Measurements from ENCODE around the gene CDK14. TPM values are rescaled to one million over a fixed set of nuclear protein-coding genes. Genes with fewer than 3 reads are reported as not detected.

Gene CDK14
- polyA plus RNA-seq, 1 donor from 2014 or later, result 25.1 TPM

DNA sequence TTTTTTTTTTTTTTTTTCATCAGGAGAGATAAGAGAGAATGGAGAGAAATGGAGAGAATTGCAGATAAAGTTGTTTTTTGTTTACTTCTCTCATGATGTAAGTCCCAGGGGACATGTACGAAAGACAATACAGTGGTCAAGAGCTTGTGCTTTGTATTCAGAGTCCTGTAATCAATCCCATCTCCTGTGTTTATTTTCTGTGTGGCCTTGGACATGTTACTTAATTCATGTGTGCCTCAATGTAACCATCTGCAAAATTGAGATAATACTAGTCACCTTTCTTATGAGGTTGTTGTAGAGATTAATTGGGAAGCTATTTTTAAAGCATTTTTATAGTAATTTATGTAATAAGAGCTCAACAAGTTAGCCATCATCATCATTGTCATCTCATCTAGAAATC lies 117.5 kb downstream of the CDK14 start:
- Histone ChIP-seq H3K27ac (ENCODE audit: low read length) (no peak overlapping the region), H3K27me3 (ENCODE audit: insufficient read depth, low read depth, low read length) (no peaks in the 10 kb centered on the region), H3K4me2 (ENCODE audit: low read length) (no peak overlapping the region), H3K9me2 (ENCODE audit: insufficient read depth, low read length) (no peaks in the 10 kb centered on the region), H3K36me3 (ENCODE audit: insufficient read depth, low read length) (no peaks in the 10 kb centered on the region), H3F3A (ENCODE audit: insufficient read depth, low read length, poor library complexity, severe bottlenecking) (no peaks in the 10 kb centered on the region), H3K9me3 (ENCODE audit: low read length) (no peaks in the 10 kb centered on the region), H4K20me1 (ENCODE audit: insufficient read depth) (no peaks in the 10 kb centered on the region), H3K4me3 (ENCODE audit: low read length) (no peak overlapping the region), H3K79me2 (replicated peaks; ENCODE audit: insufficient read depth, low read length) (no peaks in the 10 kb centered on the region), H3K9ac (ENCODE audit: low read length) (no peak overlapping the region), H2AFZ (ENCODE audit: low read depth, low read length) (no peak overlapping the region)
- TF ChIP-seq TAF1 (IDR thresholded peaks at IDR 0.05; ENCODE audit: low read depth) (no peak), SMC3 (conservative IDR thresholded peaks at IDR 0.05; ENCODE audit: poor library complexity) (no peak), MXI1 (conservative IDR thresholded peaks at IDR 0.05; ENCODE audit: poor library complexity, severe bottlenecking) (no peak), RAD21 (conservative IDR thresholded peaks at IDR 0.05) (no peak), EP300 (conservative IDR thresholded peaks at IDR 0.05; ENCODE audit: poor library complexity, severe bottlenecking) (no peak), EZH2 (IDR thresholded peaks at IDR 0.05; ENCODE audit: borderline replicate concordance, insufficient read depth, low read length, poor library complexity, severe bottlenecking) (no peak), POLR2AphosphoS5 (IDR thresholded peaks at IDR 0.05) (no peak)
- TF ChIP-seq, protein P1, sequence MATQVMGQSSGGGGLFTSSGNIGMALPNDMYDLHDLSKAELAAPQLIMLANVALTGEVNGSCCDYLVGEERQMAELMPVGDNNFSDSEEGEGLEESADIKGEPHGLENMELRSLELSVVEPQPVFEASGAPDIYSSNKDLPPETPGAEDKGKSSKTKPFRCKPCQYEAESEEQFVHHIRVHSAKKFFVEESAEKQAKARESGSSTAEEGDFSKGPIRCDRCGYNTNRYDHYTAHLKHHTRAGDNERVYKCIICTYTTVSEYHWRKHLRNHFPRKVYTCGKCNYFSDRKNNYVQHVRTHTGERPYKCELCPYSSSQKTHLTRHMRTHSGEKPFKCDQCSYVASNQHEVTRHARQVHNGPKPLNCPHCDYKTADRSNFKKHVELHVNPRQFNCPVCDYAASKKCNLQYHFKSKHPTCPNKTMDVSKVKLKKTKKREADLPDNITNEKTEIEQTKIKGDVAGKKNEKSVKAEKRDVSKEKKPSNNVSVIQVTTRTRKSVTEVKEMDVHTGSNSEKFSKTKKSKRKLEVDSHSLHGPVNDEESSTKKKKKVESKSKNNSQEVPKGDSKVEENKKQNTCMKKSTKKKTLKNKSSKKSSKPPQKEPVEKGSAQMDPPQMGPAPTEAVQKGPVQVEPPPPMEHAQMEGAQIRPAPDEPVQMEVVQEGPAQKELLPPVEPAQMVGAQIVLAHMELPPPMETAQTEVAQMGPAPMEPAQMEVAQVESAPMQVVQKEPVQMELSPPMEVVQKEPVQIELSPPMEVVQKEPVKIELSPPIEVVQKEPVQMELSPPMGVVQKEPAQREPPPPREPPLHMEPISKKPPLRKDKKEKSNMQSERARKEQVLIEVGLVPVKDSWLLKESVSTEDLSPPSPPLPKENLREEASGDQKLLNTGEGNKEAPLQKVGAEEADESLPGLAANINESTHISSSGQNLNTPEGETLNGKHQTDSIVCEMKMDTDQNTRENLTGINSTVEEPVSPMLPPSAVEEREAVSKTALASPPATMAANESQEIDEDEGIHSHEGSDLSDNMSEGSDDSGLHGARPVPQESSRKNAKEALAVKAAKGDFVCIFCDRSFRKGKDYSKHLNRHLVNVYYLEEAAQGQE (IDR thresholded peaks at IDR 0.05; ENCODE audit: borderline replicate concordance), result no peak
- TF ChIP-seq, protein P2, sequence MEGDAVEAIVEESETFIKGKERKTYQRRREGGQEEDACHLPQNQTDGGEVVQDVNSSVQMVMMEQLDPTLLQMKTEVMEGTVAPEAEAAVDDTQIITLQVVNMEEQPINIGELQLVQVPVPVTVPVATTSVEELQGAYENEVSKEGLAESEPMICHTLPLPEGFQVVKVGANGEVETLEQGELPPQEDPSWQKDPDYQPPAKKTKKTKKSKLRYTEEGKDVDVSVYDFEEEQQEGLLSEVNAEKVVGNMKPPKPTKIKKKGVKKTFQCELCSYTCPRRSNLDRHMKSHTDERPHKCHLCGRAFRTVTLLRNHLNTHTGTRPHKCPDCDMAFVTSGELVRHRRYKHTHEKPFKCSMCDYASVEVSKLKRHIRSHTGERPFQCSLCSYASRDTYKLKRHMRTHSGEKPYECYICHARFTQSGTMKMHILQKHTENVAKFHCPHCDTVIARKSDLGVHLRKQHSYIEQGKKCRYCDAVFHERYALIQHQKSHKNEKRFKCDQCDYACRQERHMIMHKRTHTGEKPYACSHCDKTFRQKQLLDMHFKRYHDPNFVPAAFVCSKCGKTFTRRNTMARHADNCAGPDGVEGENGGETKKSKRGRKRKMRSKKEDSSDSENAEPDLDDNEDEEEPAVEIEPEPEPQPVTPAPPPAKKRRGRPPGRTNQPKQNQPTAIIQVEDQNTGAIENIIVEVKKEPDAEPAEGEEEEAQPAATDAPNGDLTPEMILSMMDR (IDR thresholded peaks at IDR 0.05; ENCODE audit: poor library complexity, severe bottlenecking), result no peak

GRCh38 chr7:90715067-90715466 lies 118.9 kb downstream of the CDK14 start:
- TF ChIP-seq, protein P1 (IDR thresholded peaks at IDR 0.05; ENCODE audit: borderline replicate concordance), result no peak
- TF ChIP-seq SMC3 (conservative IDR thresholded peaks at IDR 0.05; ENCODE audit: poor library complexity) (no peak), POLR2AphosphoS5 (IDR thresholded peaks at IDR 0.05) (no peak), MXI1 (conservative IDR thresholded peaks at IDR 0.05; ENCODE audit: poor library complexity, severe bottlenecking) (no peak), TAF1 (IDR thresholded peaks at IDR 0.05; ENCODE audit: low read depth) (no peak), EZH2 (IDR thresholded peaks at IDR 0.05; ENCODE audit: borderline replicate concordance, insufficient read depth, low read length, poor library complexity, severe bottlenecking) (no peak), EP300 (conservative IDR thresholded peaks at IDR 0.05; ENCODE audit: poor library complexity, severe bottlenecking) (no peak)
- TF ChIP-seq, protein P2 (IDR thresholded peaks at IDR 0.05; ENCODE audit: poor library complexity, severe bottlenecking), result no peak
- Histone ChIP-seq H3K27ac (ENCODE audit: low read length) (no peak overlapping the region), H2AFZ (ENCODE audit: low read depth, low read length) (no peak overlapping the region), H3K9me3 (ENCODE audit: low read length) (no peaks in the 10 kb centered on the region), H3K4me3 (ENCODE audit: low read length) (no peak overlapping the region), H3K79me2 (replicated peaks; ENCODE audit: insufficient read depth, low read length) (no peaks in the 10 kb centered on the region), H3K9me2 (ENCODE audit: insufficient read depth, low read length) (no peaks in the 10 kb centered on the region), H3K36me3 (ENCODE audit: insufficient read depth, low read length) (no peaks in the 10 kb centered on the region), H3K27me3 (ENCODE audit: insufficient read depth, low read depth, low read length) (no peaks in the 10 kb centered on the region), H4K20me1 (ENCODE audit: insufficient read depth) (no peaks in the 10 kb centered on the region), H3F3A (ENCODE audit: insufficient read depth, low read length, poor library complexity, severe bottlenecking) (no peaks in the 10 kb centered on the region), H3K9ac (ENCODE audit: low read length) (no peak overlapping the region), H3K4me2 (ENCODE audit: low read length) (no peak overlapping the region)
